HG02763 (cell line): ENCODE results near the gene SCARB2.

ENCODE experiments used
- ATAC-seq: cut with Tn5 transposase; IDR thresholded peaks from one replicate; pipeline ENCODE4 v1.9.1; 2021; ENCODE audit warnings: mild to moderate bottlenecking, moderate library complexity; ENCODE audit not compliant: unreplicated experiment

The SCARB2 gene

GRCh38 chr4:76200771-76201231 lies 12.8 kb downstream of the SCARB2 start:
- ATAC-seq: no peak

- ATAC-seq: peak; percentile 88
Observed at GRCh38 chr4:76199664-76200211, 13.9 kb downstream of the SCARB2 start.

- ATAC-seq: peak; percentile 33
Observed at GRCh38 chr4:76198411-76199237, 15.0 kb downstream of the SCARB2 start.

- ATAC-seq: peak; percentile 1
Observed at GRCh38 chr4:76197971-76198410, 15.6 kb downstream of the SCARB2 start.

GRCh38 chr4:76197031-76197743 lies 16.4 kb downstream of the SCARB2 start:
- no peak for ATAC-seq

- ATAC-seq: no peak
Observed at GRCh38 chr4:76196376-76196775, 17.2 kb downstream of the SCARB2 start.

GRCh38 chr4:76195326-76195725 lies 18.3 kb downstream of the SCARB2 start:
- no peak for ATAC-seq

- ATAC-seq: no peak
Observed at GRCh38 chr4:76194325-76194724, 19.3 kb downstream of the SCARB2 start.

- no peak for ATAC-seq
Observed at GRCh38 chr4:76192236-76192635, 21.4 kb downstream of the SCARB2 start.

- ATAC-seq: no peak
Observed at GRCh38 chr4:76188557-76188956, 25.1 kb downstream of the SCARB2 start.

- no peak for ATAC-seq
Observed at GRCh38 chr4:76188149-76188548, 25.5 kb downstream of the SCARB2 start.

- no peak for ATAC-seq
Observed at GRCh38 chr4:76187152-76187551, 26.5 kb downstream of the SCARB2 start.

GRCh38 chr4:76182463-76182862 lies 31.2 kb downstream of the SCARB2 start:
- ATAC-seq: no peak

- peak; percentile 77 for ATAC-seq
Observed at GRCh38 chr4:76179398-76180318, 34.0 kb downstream of the SCARB2 start.

- no peak for ATAC-seq
Observed at GRCh38 chr4:76178296-76178695, 35.3 kb downstream of the SCARB2 start.

GRCh38 chr4:76177709-76178108 lies 35.9 kb downstream of the SCARB2 start:
- ATAC-seq: no peak

GRCh38 chr4:76175336-76175735 lies 38.3 kb downstream of the SCARB2 start:
- ATAC-seq: no peak

GRCh38 chr4:76174216-76174615 lies 39.4 kb downstream of the SCARB2 start:
- no peak for ATAC-seq

GRCh38 chr4:76168688-76169087 lies 44.9 kb downstream of the SCARB2 start:
- no peak for ATAC-seq

- no peak for ATAC-seq
Observed at GRCh38 chr4:76166480-76166879, 47.1 kb downstream of the SCARB2 start.

- no peak for ATAC-seq
Observed at GRCh38 chr4:76160355-76160754, 53.3 kb downstream of the SCARB2 start.
